Measurements from ENCODE around the gene AP1G2. TPM values are rescaled to one million over a fixed set of nuclear protein-coding genes. Genes with fewer than 3 reads are reported as not detected.

The AP1G2 gene
- polyA plus RNA-seq, 2 of the 4 experiments (the other 2 are of a cell fraction): 80.6 to 83.7 TPM

DNA sequence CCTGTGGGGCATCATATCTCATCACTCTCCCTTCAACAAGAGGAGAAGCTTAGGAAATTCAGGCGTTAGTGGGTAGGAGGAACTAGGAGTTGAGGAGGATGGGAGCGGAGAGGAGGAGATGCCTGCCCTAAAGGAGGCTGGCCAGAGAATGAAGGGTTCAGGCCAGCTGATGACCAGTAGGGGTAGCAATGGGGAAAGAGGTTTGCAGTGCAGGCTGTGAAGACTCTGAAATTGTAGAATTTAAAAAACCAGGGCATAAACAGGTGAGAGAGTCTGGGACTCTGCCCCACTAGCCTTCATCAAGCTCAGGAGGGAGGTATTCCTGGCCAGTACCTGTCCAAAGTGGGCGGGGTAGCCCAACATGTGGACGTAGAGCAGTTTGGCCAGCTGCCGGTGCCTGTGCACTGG is 809 bp downstream of the AP1G2 start:
- DNase-seq (ENCODE audit: low read depth in 1 of 2, low spot score in 1 of 2) (peak in 1 of 2 experiments; percentile 30), ATAC-seq (peak; percentile 51 to 52), FAIRE-seq (no peak)
- Histone ChIP-seq H3K4me1 (peaks cover 20% of the 10 kb centered on the region), H3K4me2 (peak overlapping the region; percentile 85), H3K4me3 (peak overlapping the region; percentile 62), H3K9me3 (no peaks in the 10 kb centered on the region), H3K27ac (peak overlapping the region; percentile 90 to 97)
- ChIA-PET CTCF (interaction anchor here (1.1 to 19.0 kb wide), 3 partner anchors 15 to 90 kb away, joined by 4 to 553 read pairs (median 5); partner anchors contain the start of genes NGDN and ZFHX2), POLR2A (interaction anchor here (1.0 to 1.3 kb wide), 4 partner anchors 9 to 245 kb away, joined by 3 to 7 read pairs (median 5); partner anchors contain the start of gene PABPN1)
- 9% methylated on average over 5 of the region's 5 CpGs for WGBS (ENCODE audit: missing lambda C conversion rate)
- TF ChIP-seq, protein P1, sequence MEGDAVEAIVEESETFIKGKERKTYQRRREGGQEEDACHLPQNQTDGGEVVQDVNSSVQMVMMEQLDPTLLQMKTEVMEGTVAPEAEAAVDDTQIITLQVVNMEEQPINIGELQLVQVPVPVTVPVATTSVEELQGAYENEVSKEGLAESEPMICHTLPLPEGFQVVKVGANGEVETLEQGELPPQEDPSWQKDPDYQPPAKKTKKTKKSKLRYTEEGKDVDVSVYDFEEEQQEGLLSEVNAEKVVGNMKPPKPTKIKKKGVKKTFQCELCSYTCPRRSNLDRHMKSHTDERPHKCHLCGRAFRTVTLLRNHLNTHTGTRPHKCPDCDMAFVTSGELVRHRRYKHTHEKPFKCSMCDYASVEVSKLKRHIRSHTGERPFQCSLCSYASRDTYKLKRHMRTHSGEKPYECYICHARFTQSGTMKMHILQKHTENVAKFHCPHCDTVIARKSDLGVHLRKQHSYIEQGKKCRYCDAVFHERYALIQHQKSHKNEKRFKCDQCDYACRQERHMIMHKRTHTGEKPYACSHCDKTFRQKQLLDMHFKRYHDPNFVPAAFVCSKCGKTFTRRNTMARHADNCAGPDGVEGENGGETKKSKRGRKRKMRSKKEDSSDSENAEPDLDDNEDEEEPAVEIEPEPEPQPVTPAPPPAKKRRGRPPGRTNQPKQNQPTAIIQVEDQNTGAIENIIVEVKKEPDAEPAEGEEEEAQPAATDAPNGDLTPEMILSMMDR (IDR thresholded peaks at IDR 0.05): peak; percentile 15; the same call in 2 of the 3 replicates
- TF ChIP-seq TP53 (CRISPR knock-in tag; IDR thresholded peaks at IDR 0.05): no peak

DNA sequence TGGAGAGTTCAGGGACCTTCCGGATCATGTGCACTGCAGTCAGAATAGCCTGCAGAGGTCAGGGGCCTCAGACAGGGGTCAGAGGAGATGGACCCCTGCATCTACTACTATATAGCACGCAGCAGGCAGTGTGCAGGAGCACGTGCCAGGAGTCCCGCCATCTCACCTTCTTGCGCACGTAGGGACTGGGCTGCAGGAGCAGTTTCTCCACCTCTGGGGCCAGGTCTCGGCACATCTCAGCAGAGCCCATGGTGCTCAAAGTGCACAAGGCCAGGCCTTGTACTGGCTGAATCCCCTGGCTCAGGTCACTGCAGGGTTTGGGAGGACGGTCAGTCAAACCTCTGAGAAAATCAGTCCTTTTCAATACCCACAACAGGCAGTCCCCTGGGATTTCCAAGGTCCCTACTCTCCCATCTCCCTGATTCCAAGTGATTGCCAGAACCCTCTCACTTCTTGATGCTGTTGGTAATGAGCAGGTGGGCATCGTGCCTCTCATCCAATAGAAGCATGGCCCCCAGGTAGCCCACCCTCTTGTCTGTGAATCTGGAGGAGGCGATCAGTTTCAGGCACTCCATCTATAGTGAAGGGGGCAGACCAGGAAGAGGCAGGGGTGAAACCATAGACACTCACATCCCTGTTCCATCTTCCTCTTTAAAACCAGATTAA is 1.3 kb downstream of the AP1G2 start:
- Histone ChIP-seq H3K4me2 (peak overlapping the region; percentile 85), H3K4me1 (peaks cover 20% of the 10 kb centered on the region), H3K27ac (peak overlapping the region in 1 of 2 experiments; percentile 97; a peak in 3 of 6 replicates), H3K9me3 (no peaks in the 10 kb centered on the region), H3K4me3 (peak overlapping the region; percentile 62)
- no peak for ATAC-seq
- DNase-seq (ENCODE audit: low read depth in 1 of 2, low spot score in 1 of 2): no peak
- no peak for FAIRE-seq
- ChIA-PET POLR2A (interaction anchor here (1.0 to 1.3 kb wide), 3 partner anchors 11 to 245 kb away, joined by 3 to 7 read pairs (median 4); partner anchors contain the start of gene PABPN1), CTCF (interaction anchor here (1.1 to 19.0 kb wide), 4 partner anchors 9 to 90 kb away, joined by 4 to 553 read pairs (median 5); partner anchors contain the start of genes NGDN and ZFHX2)
- WGBS (ENCODE audit: missing lambda C conversion rate): 93% methylated on average over 10 of the region's 10 CpGs
- TF ChIP-seq CHD2 (IDR thresholded peaks at IDR 0.05; ENCODE audit: low read length, partially characterized antibody): no peak
- TF ChIP-seq CEBPB (IDR thresholded peaks at IDR 0.05): no peak
- TF ChIP-seq MYC (IDR thresholded peaks at IDR 0.05; ENCODE audit: borderline replicate concordance, low read length): no peak
- TF ChIP-seq JUNB (IDR thresholded peaks at IDR 0.05): no peak
- no peak for TF ChIP-seq BHLHE40 (IDR thresholded peaks at IDR 0.05; ENCODE audit: low read depth, low read length)
- no peak for TF ChIP-seq SMC3 (IDR thresholded peaks at IDR 0.05)
- TF ChIP-seq, protein P2, sequence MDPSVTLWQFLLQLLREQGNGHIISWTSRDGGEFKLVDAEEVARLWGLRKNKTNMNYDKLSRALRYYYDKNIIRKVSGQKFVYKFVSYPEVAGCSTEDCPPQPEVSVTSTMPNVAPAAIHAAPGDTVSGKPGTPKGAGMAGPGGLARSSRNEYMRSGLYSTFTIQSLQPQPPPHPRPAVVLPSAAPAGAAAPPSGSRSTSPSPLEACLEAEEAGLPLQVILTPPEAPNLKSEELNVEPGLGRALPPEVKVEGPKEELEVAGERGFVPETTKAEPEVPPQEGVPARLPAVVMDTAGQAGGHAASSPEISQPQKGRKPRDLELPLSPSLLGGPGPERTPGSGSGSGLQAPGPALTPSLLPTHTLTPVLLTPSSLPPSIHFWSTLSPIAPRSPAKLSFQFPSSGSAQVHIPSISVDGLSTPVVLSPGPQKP (IDR thresholded peaks at IDR 0.05; ENCODE audit: low read depth, low read length): no peak

DNA sequence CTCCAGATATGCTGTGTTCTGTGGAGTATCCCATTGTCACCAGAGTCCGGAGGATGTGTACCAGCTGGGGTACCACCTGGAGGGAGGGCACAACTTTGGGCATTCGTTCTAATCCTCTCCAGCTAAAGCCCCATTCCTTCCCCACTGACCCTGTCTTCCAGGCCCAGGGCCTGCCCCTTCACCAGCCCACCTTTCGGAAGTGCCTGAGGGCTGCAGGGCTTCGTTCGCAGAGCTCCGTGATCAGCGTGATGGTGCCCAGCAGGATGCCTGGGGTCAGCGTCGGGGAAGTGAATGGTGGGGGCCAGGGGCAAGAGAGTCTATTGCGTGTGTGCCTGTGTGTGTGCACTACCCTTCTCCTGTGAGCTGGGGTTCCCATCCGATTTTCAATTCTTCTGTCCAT is 2.0 kb downstream of the AP1G2 start:
- FAIRE-seq (no peak), DNase-seq (ENCODE audit: low read depth in 1 of 2, low spot score in 1 of 2) (no peak), ATAC-seq (no peak)
- H3K4me2 ChIP-seq: no peak overlapping the region
- H3K4me1 ChIP-seq: peaks cover 20% of the 10 kb centered on the region
- POLR2A ChIA-PET: no interaction called here
- CTCF ChIA-PET: interaction anchor here (1.3 to 19.0 kb wide), 2 partner anchors 9 to 89 kb away, joined by 5 to 553 read pairs; partner anchors contain the start of gene NGDN
- H3K4me3 ChIP-seq: no peak overlapping the region
- WGBS (ENCODE audit: missing lambda C conversion rate): 88% methylated on average over 11 of the region's 11 CpGs
- no peak overlapping the region for H3K27ac ChIP-seq
- TF ChIP-seq GATA3 (IDR thresholded peaks at IDR 0.05; ENCODE audit: borderline replicate concordance): no peak
- no peak for TF ChIP-seq ZSCAN20 (CRISPR knock-in tag; IDR thresholded peaks at IDR 0.05)
- TF ChIP-seq, protein P3, sequence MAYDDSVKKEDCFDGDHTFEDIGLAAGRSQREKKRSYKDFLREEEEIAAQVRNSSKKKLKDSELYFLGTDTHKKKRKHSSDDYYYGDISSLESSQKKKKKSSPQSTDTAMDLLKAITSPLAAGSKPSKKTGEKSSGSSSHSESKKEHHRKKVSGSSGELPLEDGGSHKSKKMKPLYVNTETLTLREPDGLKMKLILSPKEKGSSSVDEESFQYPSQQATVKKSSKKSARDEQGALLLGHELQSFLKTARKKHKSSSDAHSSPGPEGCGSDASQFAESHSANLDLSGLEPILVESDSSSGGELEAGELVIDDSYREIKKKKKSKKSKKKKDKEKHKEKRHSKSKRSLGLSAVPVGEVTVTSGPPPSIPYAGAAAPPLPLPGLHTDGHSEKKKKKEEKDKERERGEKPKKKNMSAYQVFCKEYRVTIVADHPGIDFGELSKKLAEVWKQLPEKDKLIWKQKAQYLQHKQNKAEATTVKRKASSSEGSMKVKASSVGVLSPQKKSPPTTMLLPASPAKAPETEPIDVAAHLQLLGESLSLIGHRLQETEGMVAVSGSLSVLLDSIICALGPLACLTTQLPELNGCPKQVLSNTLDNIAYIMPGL (CRISPR knock-in tag; IDR thresholded peaks at IDR 0.05; ENCODE audit: borderline replicate concordance): no peak
- TF ChIP-seq KDM1A (IDR thresholded peaks at IDR 0.05; ENCODE audit: low read depth): no peak
- TF ChIP-seq HEYL (CRISPR knock-in tag; IDR thresholded peaks at IDR 0.05): no peak
- TF ChIP-seq RCOR1 (IDR thresholded peaks at IDR 0.05; ENCODE audit: low read depth, low read length): no peak
- H3K9me3 ChIP-seq: no peaks in the 10 kb centered on the region

Measured in A549 (cell line).